OCI-LY1 (cell line): ENCODE data around the gene RIN1.

Source experiments
- H2AFZ ChIP-seq: fragments of 200-600 bp; sonication (generic), shearing (Covaris generic); 2 replicates; pipeline ENCODE4 v1.6.0; 2014; ENCODE audit warnings: antibody characterized with exemption, mild to moderate bottlenecking, low read length
- H3F3A ChIP-seq: fragments of 200-600 bp; sonication (generic), shearing (Covaris generic); 2 replicates; pipeline ENCODE4 v1.6.0; 2014; ENCODE audit warnings: mild to moderate bottlenecking, antibody characterized with exemption, low read length, moderate library complexity; ENCODE audit not compliant: insufficient read depth
- H3K27ac ChIP-seq: fragments of 200-600 bp; sonication (generic); 2 replicates; pipeline ENCODE4 v1.5.1; 2014; ENCODE audit warnings: low read length, mixed run types, mild to moderate bottlenecking, low read depth; ENCODE audit not compliant: poor library complexity, severe bottlenecking
- H3K27me3 ChIP-seq: fragments of 200-600 bp; sonication (generic); 2 replicates; pipeline ENCODE4 v1.6.0; 2014; ENCODE audit warnings: antibody characterized with exemption, mild to moderate bottlenecking, low read length, moderate library complexity; ENCODE audit not compliant: insufficient read depth
- H3K36me3 ChIP-seq: fragments of 200-600 bp; sonication (generic); 2 replicates; pipeline ENCODE4 v1.6.1; 2014; ENCODE audit warnings: mild to moderate bottlenecking, antibody characterized with exemption, low read length, moderate library complexity, mixed read lengths; ENCODE audit not compliant: insufficient read depth
- H3K4me1 ChIP-seq: fragments of 200-600 bp; sonication (generic); 2 replicates; pipeline ENCODE4 v1.5.1; 2014; ENCODE audit warnings: mild to moderate bottlenecking, low read length, moderate library complexity; ENCODE audit not compliant: insufficient read depth, severe bottlenecking
- H3K4me2 ChIP-seq: fragments of 200-600 bp; sonication (generic), shearing (Covaris generic); 2 replicates; pipeline ENCODE4 v1.6.1; 2014; ENCODE audit warnings: low read length
- H3K4me3 ChIP-seq: fragments of 200-600 bp; sonication (generic); 2 replicates; pipeline ENCODE4 v1.5.1; 2014; ENCODE audit warnings: low read length, low read depth, mild to moderate bottlenecking, mixed read lengths; ENCODE audit not compliant: poor library complexity, severe bottlenecking
- H3K79me2 ChIP-seq: fragments of 200-600 bp; shearing (Covaris generic); 2 replicates; pipeline ENCODE4 v1.6.1; 2016; ENCODE audit warnings: mixed run types, low read length, mixed read lengths; ENCODE audit not compliant: insufficient read depth
- H3K9ac ChIP-seq: fragments of 200-600 bp; sonication (generic), shearing (Covaris generic); 2 replicates; pipeline ENCODE4 v1.6.1; 2014; ENCODE audit warnings: mild to moderate bottlenecking, low read length, mixed read lengths
- H3K9me2 ChIP-seq: fragments of 200-600 bp; sonication (generic), shearing (Covaris generic); 2 replicates; pipeline ENCODE4 v1.6.1; 2014; ENCODE audit warnings: low read depth, mild to moderate bottlenecking, low read length, mixed read lengths
- H3K9me3 ChIP-seq: fragments of 200-600 bp; shearing (Covaris generic); 2 replicates; pipeline ENCODE4 v1.6.1; 2014; ENCODE audit warnings: low read length, mixed read lengths
- H4K20me1 ChIP-seq: fragments of 200-600 bp; sonication (generic), shearing (Covaris generic); 2 replicates; pipeline ENCODE4 v1.6.0; 2016; ENCODE audit warnings: mild to moderate bottlenecking, low read length; ENCODE audit not compliant: insufficient read depth
- CTCF ChIP-seq: fragments of 200-600 bp; sonication (generic), shearing (Covaris generic); IDR thresholded peaks from 2 replicates; pipeline ENCODE4 v1.5.1; 2017; ENCODE audit warnings: mild to moderate bottlenecking, antibody characterized with exemption, low read length, moderate library complexity, mixed read lengths
- EZH2 ChIP-seq: fragments of 200-600 bp; sonication (generic), shearing (Covaris generic); IDR thresholded peaks from 2 replicates; pipeline ENCODE4 v1.8.0; 2017; ENCODE audit warnings: borderline replicate concordance, mixed run types, mild to moderate bottlenecking, antibody characterized with exemption, low read length, moderate library complexity, mixed read lengths

Gene RIN1

GRCh38 chr11:66325263-66325671, 11.0 kb downstream of the RIN1 start:
- H3K4me1 ChIP-seq = peaks cover 30% of the 10 kb centered on the region
- no peaks in the 10 kb centered on the region for H3K9me3 ChIP-seq
- TF ChIP-seq EZH2 (no peak), CTCF (no peak)
- no peaks in the 10 kb centered on the region for H3K79me2 ChIP-seq
- no peak overlapping the region for H3K4me3 ChIP-seq
- H4K20me1 ChIP-seq = no peaks in the 10 kb centered on the region
- no peak overlapping the region for H2AFZ ChIP-seq
- no peak overlapping the region for H3K4me2 ChIP-seq
- H3K9me2 ChIP-seq = no peaks in the 10 kb centered on the region
- H3F3A ChIP-seq = no peaks in the 10 kb centered on the region
- H3K27me3 ChIP-seq = no peaks in the 10 kb centered on the region
- peak overlapping the region; percentile 7 for H3K27ac ChIP-seq
- H3K36me3 ChIP-seq = no peaks in the 10 kb centered on the region
- H3K9ac ChIP-seq = no peak overlapping the region

- Histone ChIP-seq H3K36me3 (no peaks in the 10 kb centered on the region), H3K4me1 (peaks cover 30% of the 10 kb centered on the region), H3K27ac (no peak overlapping the region), H3K9me2 (no peaks in the 10 kb centered on the region), H3F3A (no peaks in the 10 kb centered on the region), H3K4me3 (no peak overlapping the region), H4K20me1 (no peaks in the 10 kb centered on the region), H3K27me3 (no peaks in the 10 kb centered on the region), H3K9me3 (no peaks in the 10 kb centered on the region), H3K9ac (no peak overlapping the region), H3K4me2 (no peak overlapping the region), H3K79me2 (no peaks in the 10 kb centered on the region), H2AFZ (no peak overlapping the region)
- no peak for TF ChIP-seq EZH2
- no peak for TF ChIP-seq CTCF
These were observed 11.6 kb downstream of the RIN1 start for GRCh38 chr11:66324664-66325063.

- Histone ChIP-seq H3K4me2 (no peak overlapping the region), H3K27ac (no peak overlapping the region), H2AFZ (no peak overlapping the region), H3K9ac (no peak overlapping the region), H3K9me2 (no peaks in the 10 kb centered on the region), H3K27me3 (no peaks in the 10 kb centered on the region), H4K20me1 (no peaks in the 10 kb centered on the region), H3F3A (no peaks in the 10 kb centered on the region), H3K4me3 (no peak overlapping the region), H3K4me1 (peaks cover 32% of the 10 kb centered on the region), H3K9me3 (no peaks in the 10 kb centered on the region), H3K36me3 (no peaks in the 10 kb centered on the region), H3K79me2 (no peaks in the 10 kb centered on the region)
- TF ChIP-seq EZH2 = no peak
These were observed 12.6 kb downstream of the RIN1 start for GRCh38 chr11:66323684-66324083.

GRCh38 chr11:66322732-66323427, 13.4 kb downstream of the RIN1 start:
- Histone ChIP-seq H3K4me1 (peaks cover 32% of the 10 kb centered on the region), H3F3A (no peaks in the 10 kb centered on the region), H3K79me2 (no peaks in the 10 kb centered on the region), H3K9me3 (no peaks in the 10 kb centered on the region), H3K4me3 (no peak overlapping the region), H4K20me1 (no peaks in the 10 kb centered on the region), H3K9me2 (no peaks in the 10 kb centered on the region), H3K36me3 (no peaks in the 10 kb centered on the region), H3K27me3 (no peaks in the 10 kb centered on the region), H3K4me2 (no peak overlapping the region), H3K27ac (no peak overlapping the region), H2AFZ (no peak overlapping the region), H3K9ac (no peak overlapping the region)
- TF ChIP-seq CTCF = no peak
- no peak for TF ChIP-seq EZH2
